ENCODE measurements around the gene GLT6D1. TPM values are rescaled to one million over a fixed set of nuclear protein-coding genes. Genes with fewer than 3 reads are reported as not detected.

Gene GLT6D1
- total RNA-seq, 1 donor from 2014 or later, result not detected

DNA sequence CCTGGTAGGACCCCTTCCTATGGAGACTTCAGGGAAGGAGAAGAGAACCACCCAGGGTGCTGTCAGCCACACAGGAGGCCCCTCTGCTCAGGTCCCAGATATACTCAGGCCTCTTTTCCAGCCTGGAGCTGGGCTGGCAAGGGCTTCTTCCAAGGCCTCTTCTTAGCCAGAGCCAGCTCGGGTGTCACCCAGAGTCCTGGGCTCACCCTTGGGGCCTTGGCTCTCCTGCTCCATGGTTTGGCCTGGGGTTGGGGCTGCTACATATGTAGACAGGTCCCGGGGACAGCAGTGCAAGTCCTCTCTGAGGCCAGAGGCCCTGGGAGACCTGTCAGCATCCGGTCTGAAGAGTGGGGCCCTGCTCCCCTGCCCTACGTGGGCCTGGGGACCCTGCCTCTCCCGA, 55.0 kb downstream of the GLT6D1 start:
- no peak for DNase-seq

DNA sequence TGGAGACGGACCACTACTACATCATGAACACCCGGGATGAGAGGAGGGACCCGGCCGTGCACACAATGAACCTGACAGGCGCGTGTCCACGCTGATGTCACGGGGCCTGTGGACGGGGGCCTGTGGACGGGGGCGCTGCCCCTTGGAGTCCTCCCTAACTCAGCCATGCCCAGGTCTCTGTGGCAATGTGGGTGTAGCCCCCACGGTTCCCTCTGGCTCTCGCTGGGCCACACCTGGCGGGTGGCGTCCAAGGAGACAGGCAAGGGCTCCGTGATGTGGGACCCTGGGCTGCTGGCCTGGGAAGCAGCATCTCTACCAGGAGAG, 55.7 kb downstream of the GLT6D1 start:
- DNase-seq, result no peak

DNA sequence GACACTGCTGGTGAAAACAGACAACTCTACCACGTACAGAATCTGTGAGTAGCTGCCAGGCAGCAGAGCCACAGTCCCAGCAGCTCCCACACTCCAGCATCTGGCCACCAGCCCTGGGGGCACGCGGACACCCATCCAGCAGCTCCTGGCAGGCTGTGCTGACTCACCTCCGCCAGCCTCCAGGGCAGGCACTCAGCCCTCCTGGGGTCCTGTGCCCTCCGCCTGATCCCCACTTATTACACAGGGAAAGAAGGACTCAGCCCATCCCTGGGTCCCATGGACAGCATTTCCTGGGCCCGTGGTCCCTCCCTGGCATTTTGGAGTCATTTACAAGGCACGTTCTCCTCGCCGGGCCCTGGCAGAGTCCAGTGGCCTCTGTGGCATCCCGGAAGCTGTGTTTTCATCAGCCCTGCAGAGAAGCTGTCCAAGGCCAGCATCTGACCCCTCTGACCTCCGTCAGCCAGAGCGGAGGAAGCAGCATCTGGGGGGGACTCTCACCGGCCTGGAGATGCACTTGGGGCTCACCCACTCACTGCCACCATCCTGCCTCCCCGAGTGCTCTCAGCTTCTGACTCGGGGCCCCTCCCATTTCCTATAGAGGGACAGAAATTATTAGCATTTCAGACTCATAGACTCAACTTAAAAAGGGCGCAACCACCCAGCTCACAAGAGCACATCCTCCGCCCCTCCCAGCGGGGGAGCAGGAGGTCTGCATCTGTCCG, 56.2 kb downstream of the GLT6D1 start:
- no peak for DNase-seq

DNA sequence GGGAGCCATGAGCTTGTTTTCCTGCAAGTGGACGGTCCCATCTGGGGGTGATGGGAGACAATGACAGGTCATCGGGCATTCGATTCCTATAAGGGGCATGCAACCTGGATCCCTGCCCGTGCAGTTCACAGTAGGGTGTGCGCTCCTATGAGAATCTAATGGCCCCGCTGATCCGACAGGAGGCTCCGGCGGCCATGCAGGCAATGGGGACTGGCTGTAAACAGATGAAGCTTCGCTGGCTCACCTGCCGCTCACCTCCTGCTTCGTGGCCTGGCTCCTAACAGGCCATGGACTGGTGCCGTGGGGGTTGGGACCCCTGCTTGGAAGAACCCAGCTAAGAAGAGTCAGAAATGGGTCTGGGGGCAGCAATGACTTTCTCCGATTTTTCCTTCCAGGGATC, 56.8 kb downstream of the GLT6D1 start:
- DNase-seq, result no peak

DNA sequence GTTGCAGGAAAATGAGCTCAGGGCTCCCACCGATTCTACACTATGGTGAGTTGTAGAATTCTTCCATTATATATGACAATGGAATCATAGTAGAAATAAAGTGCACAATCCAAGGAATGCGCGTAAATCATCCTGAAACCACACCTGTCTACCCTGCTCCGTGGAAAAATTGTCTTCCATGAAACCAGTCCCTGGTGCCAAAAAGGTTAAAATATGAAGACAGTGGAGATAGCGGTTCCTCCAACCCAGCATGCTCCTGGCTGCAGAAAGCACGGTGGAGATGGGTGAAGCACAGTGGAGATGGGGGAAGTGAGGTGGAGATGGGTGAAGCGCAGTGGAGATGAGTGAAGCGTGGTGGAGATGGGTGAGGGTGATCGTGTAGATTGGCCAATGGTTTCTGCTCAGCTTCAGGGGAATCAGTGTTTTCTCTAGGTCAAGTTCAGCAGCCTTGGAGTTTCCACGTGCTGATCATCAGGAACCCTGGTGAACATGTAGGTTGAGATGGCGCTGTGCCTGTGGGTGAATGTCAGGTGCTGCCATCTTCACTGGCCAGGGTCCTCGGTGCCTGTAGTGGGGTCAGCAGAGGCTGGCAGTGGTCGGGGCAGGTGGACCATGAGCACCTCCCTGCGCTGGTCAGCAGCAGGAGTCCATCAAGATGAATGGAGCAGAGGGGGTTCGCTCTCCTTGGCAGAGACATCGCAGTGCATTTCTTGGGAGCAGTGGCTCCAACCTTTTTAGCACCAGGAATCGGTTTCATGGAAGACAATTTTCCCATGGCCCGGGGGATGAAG, 57.5 kb downstream of the GLT6D1 start:
- no peak for DNase-seq

DNA sequence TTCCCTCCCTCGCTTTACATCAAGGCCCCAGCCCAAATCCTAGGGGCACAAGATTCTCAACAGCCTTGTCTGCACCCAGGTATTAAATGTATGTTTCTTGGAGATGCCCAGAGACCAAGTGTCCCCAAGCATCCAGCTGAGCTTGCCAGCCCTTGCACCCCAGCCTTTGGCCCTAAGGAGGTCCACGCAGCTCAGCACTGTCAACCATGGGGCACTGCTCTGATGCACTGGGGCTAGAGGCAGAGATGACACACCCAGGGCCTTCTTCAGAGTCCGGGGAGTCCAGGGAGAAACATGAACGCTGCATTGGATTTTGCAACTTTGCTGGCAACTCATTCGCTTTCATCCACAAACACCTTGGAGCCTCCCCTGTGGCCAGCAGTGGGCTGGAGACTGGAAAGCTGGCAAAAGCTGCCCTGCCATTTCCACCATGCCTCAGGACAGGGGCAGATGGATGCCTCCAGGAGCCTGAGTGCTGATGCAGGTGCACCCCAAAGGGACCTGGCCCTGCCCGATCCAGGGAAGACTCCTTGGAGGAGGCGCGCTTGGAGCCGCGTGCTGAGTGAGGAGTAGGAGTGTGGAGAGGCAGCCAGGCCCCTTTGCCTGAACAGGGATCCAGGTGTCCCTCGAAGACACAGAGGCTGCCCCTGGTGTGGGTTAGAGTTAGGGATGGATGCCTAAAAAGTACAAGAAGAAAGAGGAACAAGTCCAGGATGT, 58.5 kb downstream of the GLT6D1 start:
- DNase-seq, result no peak

DNA sequence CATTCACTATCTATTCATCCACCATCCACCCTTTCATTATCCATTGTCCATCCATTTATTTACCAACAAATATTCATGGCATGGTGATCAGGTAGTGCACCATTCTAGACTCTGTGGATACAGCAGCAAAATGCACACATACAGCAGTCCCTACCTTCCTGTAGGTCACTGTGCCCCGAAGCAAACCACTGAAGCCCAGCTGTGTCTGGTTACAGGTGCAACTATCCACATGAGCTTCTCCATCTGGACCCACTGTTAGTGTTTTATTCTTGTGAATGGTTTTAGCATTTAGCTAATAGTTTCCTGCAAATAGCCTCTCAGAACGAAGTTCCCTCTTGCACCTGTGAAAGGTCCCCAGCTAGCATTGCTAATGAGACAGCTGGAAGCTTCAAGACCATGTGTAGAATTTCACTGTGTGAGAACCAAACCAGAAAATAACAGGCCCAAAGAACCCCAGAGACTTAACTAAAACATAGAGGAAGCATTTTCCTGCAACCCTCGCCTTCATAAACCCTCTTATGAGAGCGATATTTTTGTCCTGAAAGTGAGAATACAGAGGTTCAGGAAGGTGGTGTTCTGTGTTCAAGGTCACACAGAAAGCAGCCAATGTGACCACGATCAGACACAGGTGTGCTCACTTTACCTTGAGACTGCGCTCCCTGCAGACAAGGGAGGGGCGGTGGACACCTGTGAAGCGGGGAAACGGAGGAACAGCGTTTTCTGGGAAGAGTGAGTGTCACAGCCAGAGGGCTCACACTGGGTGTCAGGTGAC, 59.3 kb downstream of the GLT6D1 start:
- DNase-seq, result no peak

DNA sequence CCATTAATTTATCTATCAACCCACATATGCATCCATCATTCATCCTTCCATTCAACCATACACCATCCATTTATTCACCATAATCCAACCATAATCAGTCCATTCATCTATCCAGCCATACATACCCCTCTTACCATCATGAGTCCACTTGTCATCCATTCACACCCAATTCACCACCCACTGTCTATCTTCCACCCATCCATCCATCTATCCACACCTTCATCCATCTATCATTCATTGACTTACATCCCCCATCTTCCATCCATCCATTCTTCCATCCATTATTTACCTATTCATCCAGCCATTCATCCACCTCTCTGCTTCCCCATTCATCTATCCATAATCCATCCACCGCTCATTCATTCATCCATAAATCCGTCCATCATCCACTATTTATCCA, 60.0 kb downstream of the GLT6D1 start:
- DNase-seq, result no peak

DNA sequence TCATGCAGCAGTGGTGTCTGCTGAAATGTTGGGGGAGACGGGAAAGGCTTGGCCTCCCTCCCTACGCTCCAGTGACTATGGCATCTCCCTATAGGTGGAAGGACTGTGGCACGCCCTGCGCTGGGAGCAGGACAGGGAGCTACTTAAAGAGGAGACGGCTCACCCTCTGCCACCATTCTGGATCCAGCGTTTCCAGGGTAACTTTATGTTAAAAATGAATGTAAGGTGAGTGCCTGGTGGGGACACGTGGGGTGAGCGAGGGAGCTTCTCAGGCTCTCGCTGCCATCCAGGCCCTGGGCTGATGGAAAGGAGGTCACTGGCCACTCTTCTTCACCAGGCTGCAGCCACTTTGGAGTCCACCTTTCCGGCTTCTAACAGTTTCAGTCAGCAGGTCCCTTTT, 62.1 kb downstream of the GLT6D1 start:
- DNase-seq, result no peak

DNA sequence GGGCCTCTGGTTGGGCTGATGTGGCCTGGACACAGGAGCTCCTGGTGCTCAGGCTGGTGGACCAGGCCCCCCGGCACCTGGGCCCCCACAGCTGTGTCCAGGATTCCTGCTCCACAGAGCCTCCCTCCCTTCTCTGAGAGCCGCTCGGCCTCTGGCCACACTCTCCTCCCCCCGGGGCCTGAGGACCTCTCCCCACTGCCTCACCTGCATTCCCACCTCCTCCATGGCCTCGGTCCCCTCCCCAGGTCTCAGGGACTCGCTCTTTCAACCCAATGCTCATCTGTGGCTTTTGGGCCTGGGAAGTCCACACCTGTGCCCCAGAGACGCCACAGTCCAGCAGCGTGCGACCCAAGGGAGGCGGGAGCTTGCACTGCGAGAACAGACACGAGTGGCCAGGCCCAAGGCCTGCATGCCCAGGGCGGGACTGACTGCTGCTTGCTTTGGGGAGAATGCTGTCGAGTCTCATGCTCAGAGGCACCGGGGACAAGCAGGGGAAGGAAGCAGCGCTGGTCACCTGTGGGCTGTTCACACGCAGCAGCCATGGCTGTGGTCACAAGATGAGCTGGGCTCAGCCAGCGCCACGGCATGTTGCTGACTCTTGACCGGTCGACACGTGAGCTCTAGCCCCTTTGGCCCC, 63.2 kb downstream of the GLT6D1 start:
- DNase-seq, result no peak

DNA sequence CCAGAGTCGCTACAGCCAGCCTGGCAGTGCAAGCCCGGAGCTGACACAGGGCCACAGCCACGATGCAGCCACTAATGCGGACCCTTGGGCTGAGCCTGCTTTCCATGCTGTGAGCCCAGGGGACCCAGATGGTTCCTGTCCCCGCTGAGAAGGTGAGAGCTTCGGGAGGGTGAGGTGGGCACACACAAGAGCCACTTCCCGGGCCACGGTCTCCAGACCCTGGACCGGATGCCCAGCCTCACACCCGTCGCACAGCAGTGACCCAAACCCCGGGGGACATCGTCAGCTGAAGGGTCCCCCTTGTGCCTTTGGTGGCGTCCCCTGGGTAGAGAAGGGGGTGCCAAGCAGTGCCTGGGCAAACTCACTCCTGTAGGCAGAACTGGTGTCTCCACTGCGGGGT, 64.4 kb downstream of the GLT6D1 start:
- DNase-seq, result no peak

DNA sequence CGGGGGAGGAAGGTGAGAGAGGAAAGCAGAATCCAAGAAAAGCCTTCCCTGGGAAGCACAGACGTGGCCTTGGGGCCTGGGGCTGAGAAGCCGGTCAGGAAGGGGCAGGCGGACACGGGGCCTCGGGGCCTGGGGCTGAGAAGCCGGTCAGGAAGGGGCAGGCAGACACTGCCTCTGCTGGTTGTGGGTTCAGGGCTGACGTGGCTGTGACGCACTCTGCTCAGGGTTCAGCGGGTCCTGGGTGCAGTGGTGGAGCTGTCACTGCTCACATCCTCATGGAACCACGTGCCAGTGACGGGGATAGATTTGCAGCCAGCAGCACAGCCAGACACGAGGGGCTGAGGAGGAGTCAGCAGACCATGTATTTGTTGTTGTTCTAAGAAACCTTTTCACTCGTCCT, 65.0 kb downstream of the GLT6D1 start:
- no peak for DNase-seq

Other genes with a start within 250 kb of the GLT6D1 start
- 19.5 TPM for gene PPP1R26, start 159.8 kb downstream of the GLT6D1 start, total RNA-seq
- 9.4 TPM for gene MRPS2, start 138.9 kb downstream of the GLT6D1 start, total RNA-seq
- 373 TPM for gene LCN1, start 118.1 kb downstream of the GLT6D1 start, total RNA-seq
- gene OBP2A, start 93.4 kb downstream of the GLT6D1 start, total RNA-seq, result not detected
- not detected for gene PAEP, start 77.8 kb downstream of the GLT6D1 start, total RNA-seq
- not detected for gene LCN9, start 23.8 kb upstream of the GLT6D1 start, total RNA-seq
- not detected for gene SOHLH1, start 59.9 kb upstream of the GLT6D1 start, total RNA-seq
- gene KCNT1, start 62.6 kb upstream of the GLT6D1 start, total RNA-seq, result 2.8 TPM

All from tongue (tissue), 2 donors.